IMR-90 (cell line): ENCODE measurements around the gene IMPDH1. TPM values are rescaled to one million over a fixed set of nuclear protein-coding genes. Genes with fewer than 3 reads are reported as not detected.
A peak's percentile ranks its signal among the peaks of the same experiment; 100 is the strongest.

Source experiments
- ATAC-seq: fragments of 200-7000 bp; cut with Tn5 transposase; 2 replicates; pipeline ENCODE4 v1.9.1; 2020; ENCODE audit warnings: low read depth, mild to moderate bottlenecking, moderate library complexity
- BruUV-seq: library from RNA; stranded (reverse); fragments of 400-500 nt; replicated peaks from 2 replicates; lab custom pipeline; 2021; lab: Mats Ljungman, UMichigan
- CTCF ChIA-PET: fragments of 300-600 bp; formaldehyde crosslinking; extraction: SDS; loops from one replicate; lab custom pipeline; 2021; ENCODE audit warnings: antibody characterized with exemption; lab: Yijun Ruan, JAX
- POLR2A ChIA-PET: fragments of 300-600 bp; sonication (Branson Sonifier 250); formaldehyde crosslinking; loops from one replicate; lab custom pipeline; 2022; ENCODE audit warnings: antibody characterized with exemption; ENCODE audit not compliant: unreplicated experiment; lab: Charles Lee
- DNase-seq: peaks from one replicate; pipeline ENCODE4 v3.0.0; 2013
- H2AFZ ChIP-seq: replicated peaks from 2 replicates; pipeline ENCODE3; 2013; ENCODE audit warnings: low read length, mild to moderate bottlenecking; ENCODE audit not compliant: poor library complexity
- H2AK5ac ChIP-seq: 2 replicates; pipeline ENCODE4 v1.6.1; 2013; ENCODE audit warnings: low read depth, low read length, inconsistent platforms
- H2AK9ac ChIP-seq: replicated peaks from 2 replicates; pipeline ENCODE3; 2013; ENCODE audit warnings: mild to moderate bottlenecking, low read depth, low read length, moderate library complexity; ENCODE audit not compliant: poor library complexity
- H2BK120ac ChIP-seq: 2 replicates; pipeline ENCODE4 v1.6.1; 2013; ENCODE audit warnings: low read depth, low read length, inconsistent platforms
- H2BK15ac ChIP-seq: 3 replicates; pipeline ENCODE4 v1.6.1; 2013; ENCODE audit warnings: low read depth, low read length, inconsistent platforms
- H2BK20ac ChIP-seq: 2 replicates; pipeline ENCODE4 v1.6.1; 2013; ENCODE audit warnings: low read depth, mild to moderate bottlenecking, inconsistent platforms, low read length, moderate library complexity
- H2BK5ac ChIP-seq: 2 replicates; pipeline ENCODE4 v1.6.1; 2013; ENCODE audit warnings: mild to moderate bottlenecking, low read depth, low read length, inconsistent platforms; ENCODE audit not compliant: poor library complexity, severe bottlenecking
- H3K14ac ChIP-seq: replicated peaks from 2 replicates; pipeline ENCODE4 v1.6.1; 2013; ENCODE audit warnings: low read depth, low read length, inconsistent platforms
- H3K18ac ChIP-seq: 2 replicates; pipeline ENCODE4 v1.6.1; 2013; ENCODE audit warnings: low read depth, low read length, control low read depth
- H3K23ac ChIP-seq: 2 replicates; pipeline ENCODE4 v1.6.1; 2013; ENCODE audit warnings: low read depth, low read length, inconsistent platforms
- H3K27ac ChIP-seq: 2 replicates; pipeline ENCODE4 v1.5.1; 2013; ENCODE audit warnings: mild to moderate bottlenecking, control low read depth, low read length; ENCODE audit not compliant: insufficient read depth
- H3K27me3 ChIP-seq: 2 replicates; pipeline ENCODE4 v1.6.1; 2013; ENCODE audit warnings: low read length; ENCODE audit not compliant: control insufficient read depth, insufficient read depth
- H3K36me3 ChIP-seq: 2 replicates; pipeline ENCODE4 v1.6.1; 2013; ENCODE audit warnings: low read length, mixed read lengths; ENCODE audit not compliant: control insufficient read depth, insufficient read depth
- H3K4ac ChIP-seq: 2 replicates; pipeline ENCODE4 v1.6.1; 2013; ENCODE audit warnings: low read depth, low read length, inconsistent platforms
- H3K4me1 ChIP-seq: 2 replicates; pipeline ENCODE4 v1.6.1; 2013; ENCODE audit warnings: low read length, mixed read lengths; ENCODE audit not compliant: control insufficient read depth, insufficient read depth
- H3K4me2 ChIP-seq: 2 replicates; pipeline ENCODE4 v1.6.1; 2013; ENCODE audit warnings: low read depth, mild to moderate bottlenecking, control low read depth, low read length, moderate library complexity
- H3K4me3 ChIP-seq: 2 replicates; pipeline ENCODE4 v1.5.1; 2013; ENCODE audit warnings: low read depth, mild to moderate bottlenecking, control low read depth, low read length, moderate library complexity; ENCODE audit not compliant: insufficient read depth
- H3K56ac ChIP-seq: 2 replicates; pipeline ENCODE4 v1.6.1; 2013; ENCODE audit warnings: low read length, inconsistent platforms; ENCODE audit not compliant: insufficient read depth; ENCODE audit errors: extremely low read depth
- H3K79me1 ChIP-seq, 2 experiments: 2 replicates each; pipeline ENCODE4 v1.6.1; 2013; ENCODE audit warnings: low read length in 2 of 2, inconsistent platforms in 1 of 2, low read depth in 1 of 2
- H3K9ac ChIP-seq: 2 replicates; pipeline ENCODE4 v1.6.1; 2013; ENCODE audit warnings: low read depth, low read length, control low read depth
- H3K9me1 ChIP-seq: 2 replicates; pipeline ENCODE4 v1.6.1; 2013; ENCODE audit warnings: low read length, inconsistent platforms; ENCODE audit not compliant: insufficient read depth
- H3K9me3 ChIP-seq: 2 replicates; pipeline ENCODE4 v1.6.1; 2013; ENCODE audit warnings: low read length; ENCODE audit not compliant: control insufficient read depth, insufficient read depth
- H4K20me1 ChIP-seq: 2 replicates; pipeline ENCODE4 v1.6.1; 2013; ENCODE audit warnings: low read length, inconsistent platforms; ENCODE audit not compliant: insufficient read depth
- H4K5ac ChIP-seq: 2 replicates; pipeline ENCODE4 v1.6.1; 2013; ENCODE audit warnings: mild to moderate bottlenecking, low read depth, low read length, control low read depth
- H4K8ac ChIP-seq, 2 experiments: 2 replicates each; pipeline ENCODE4 v1.6.1; 2013; ENCODE audit warnings: low read depth in 2 of 2, low read length in 2 of 2, control low read depth in 1 of 2, inconsistent platforms in 1 of 2
- H4K91ac ChIP-seq: 2 replicates; pipeline ENCODE4 v1.6.1; 2013; ENCODE audit warnings: low read depth, low read length, inconsistent platforms; ENCODE audit not compliant: insufficient read depth
- BHLHE40 ChIP-seq: fragments of 150-350 bp; IDR thresholded peaks from 2 replicates; pipeline ENCODE4 v1.6.1; 2016; ENCODE audit warnings: mild to moderate bottlenecking, low read depth, low read length
- CHD1 ChIP-seq: IDR thresholded peaks from 2 replicates; pipeline ENCODE4 v1.6.1; 2012; ENCODE audit warnings: low read depth, low read length, improper control_type of control experiment
- ELK1 ChIP-seq: fragments of 150-350 bp; IDR thresholded peaks from 2 replicates; pipeline ENCODE4 v1.6.1; 2016; ENCODE audit warnings: low read depth, mild to moderate bottlenecking, low read length, moderate library complexity, borderline replicate concordance
- MXI1 ChIP-seq: IDR thresholded peaks from 2 replicates; pipeline ENCODE4 v1.6.1; 2012; ENCODE audit warnings: low read depth, mild to moderate bottlenecking, low read length, moderate library complexity, borderline replicate concordance
- POLR2A ChIP-seq: IDR thresholded peaks from 2 replicates; pipeline ENCODE4 v1.6.1; 2012; ENCODE audit warnings: mild to moderate bottlenecking, low read depth, low read length
- SMC3 ChIP-seq: fragments of 150-350 bp; IDR thresholded peaks from 2 replicates; pipeline ENCODE4 v1.6.1; 2016; ENCODE audit warnings: low read depth, mild to moderate bottlenecking, antibody characterized with exemption, low read length, moderate library complexity
- WGBS, 2 experiments: methylation state at CpG; one replicate each; pipeline versions ENCODE4 v1.1.5 to v1.1.7; 2013; ENCODE audit warnings: missing lambda C conversion rate in 2 of 2; ENCODE audit not compliant: insufficient read length in 1 of 2; ENCODE audit errors: extremely low coverage in 2 of 2; 5-methylcytosine and 5-hydroxymethylcytosine counted together
- dilution Hi-C: fragments of 300-500 bp; cut with HindIII; formaldehyde crosslinking; loops from one replicate; pipeline ENCODE4 v1.14.3; 2018; ENCODE audit warnings: low sequenced_read_pairs; ENCODE audit not compliant: unreplicated experiment
- in situ Hi-C: fragments of 300-500 bp; cut with MboI; formaldehyde crosslinking; loops from 3 replicates; pipeline ENCODE4 v1.14.3; 2019; ENCODE audit warnings: low sequenced_read_pairs, inconsistent platforms, mixed read lengths
- intact Hi-C: fragments of 100-400 bp; cut with micrococcal nuclease; formaldehyde crosslinking; loops from 2 replicates; pipeline ENCODE4 v1.10.0; 2022
- polyA plus RNA-seq, 3 experiments: library from polyadenylated mRNA; depleted of rRNA; stranded (reverse); fragments of >200 nt; gene quantifications; 2 replicates each; pipeline ENCODE4 v1.2.3, GENCODE V29; 2012; ENCODE audit warnings: low replicate concordance in 1 of 3
- total RNA-seq: library from RNA; depleted of rRNA; stranded (reverse); fragments of >200 nt; gene quantifications from 2 replicates; pipeline ENCODE4 v1.2.3, GENCODE V29; 2012

The IMPDH1 gene
- total and polyA plus RNA-seq, 2 of the 4 experiments (the other 2 are of a cell fraction), result 49.5 to 69.3 TPM

GRCh38 chr7:128351296-128352152 lies 58.3 kb downstream of the IMPDH1 start:
- dilution Hi-C loops, result no loop called here
- no peak overlapping the region for H4K91ac ChIP-seq
- no peak overlapping the region for H2BK15ac ChIP-seq
- POLR2A ChIA-PET, result no interaction called here
- H4K8ac ChIP-seq, result no peak overlapping the region
- no peak overlapping the region for H2AK5ac ChIP-seq
- H3K23ac ChIP-seq, result no peak overlapping the region
- ATAC-seq (peak; percentile 28; the same call in 1 of the 2 replicates), DNase-seq (no peak)
- TF ChIP-seq SMC3 (no peak), ELK1 (no peak), CHD1 (no peak), POLR2A (no peak), MXI1 (no peak), BHLHE40 (no peak)
- in situ Hi-C loops, result no loop called here
- no TSS peak for BruUV-seq
- H3K18ac ChIP-seq, result no peak overlapping the region
- no peaks in the 10 kb centered on the region for H4K20me1 ChIP-seq
- H3K56ac ChIP-seq, result no peak overlapping the region
- WGBS, 2 experiments, result 24% methylated on average over 56 of the region's 97 CpGs; no CpG with 5 or more reads in 1 of the 2 experiments
- H3K79me1 ChIP-seq, result no peaks in the 10 kb centered on the region
- H3K4ac ChIP-seq, result no peak overlapping the region
- no peak overlapping the region for H4K5ac ChIP-seq
- no peaks in the 10 kb centered on the region for H3K9me1 ChIP-seq
- CTCF ChIA-PET, result no interaction called here
- no peaks in the 10 kb centered on the region for H3K36me3 ChIP-seq
- peaks cover 76% of the 10 kb centered on the region for H3K27me3 ChIP-seq
- no peak overlapping the region for H2BK120ac ChIP-seq
- no peaks in the 10 kb centered on the region for H3K9me3 ChIP-seq
- no peak overlapping the region for H2BK20ac ChIP-seq
- no peak overlapping the region for H3K4me3 ChIP-seq
- no peak overlapping the region for H3K9ac ChIP-seq
- no peak overlapping the region for H2BK5ac ChIP-seq
- intact Hi-C loops, result no loop called here
- no peaks in the 10 kb centered on the region for H3K4me1 ChIP-seq
- no peak overlapping the region for H3K4me2 ChIP-seq
- no peak overlapping the region for H3K27ac ChIP-seq
- H3K14ac ChIP-seq, result no peak overlapping the region
- H2AK9ac ChIP-seq, result no peak overlapping the region
- peak overlapping the region; percentile 71 for H2AFZ ChIP-seq
